ACC112 (cell line): ENCODE results near the gene SOX14.
A peak's percentile ranks its signal among the peaks of the same experiment; 100 is the strongest.

ENCODE experiments used
- H2AFZ ChIP-seq: fragments of 200-600 bp; sonication (generic); one replicate; pipeline ENCODE4 v1.6.0; 2017; ENCODE audit warnings: antibody characterized with exemption, low read length; ENCODE audit not compliant: unreplicated experiment
- H3K27ac ChIP-seq: fragments of 200-600 bp; sonication (generic); 2 replicates; pipeline ENCODE4 v1.5.1; 2014; ENCODE audit warnings: low read depth, mild to moderate bottlenecking, antibody characterized with exemption, low read length, moderate library complexity
- H3K27me3 ChIP-seq: fragments of 200-600 bp; sonication (generic); 2 replicates; pipeline ENCODE4 v1.6.1; 2014; ENCODE audit warnings: mild to moderate bottlenecking, antibody characterized with exemption, low read length, moderate library complexity, mixed read lengths; ENCODE audit not compliant: insufficient read depth
- H3K36me3 ChIP-seq: fragments of 200-600 bp; sonication (generic); 2 replicates; pipeline ENCODE4 v1.6.1; 2016; ENCODE audit warnings: mild to moderate bottlenecking, antibody characterized with exemption, low read length, moderate library complexity, mixed read lengths; ENCODE audit not compliant: insufficient read depth
- H3K4me1 ChIP-seq: fragments of 200-600 bp; sonication (generic); one replicate; pipeline ENCODE4 v1.6.1; 2016; ENCODE audit warnings: low read length, mixed read lengths; ENCODE audit not compliant: insufficient read depth, unreplicated experiment, control insufficient read depth
- H3K4me3 ChIP-seq: fragments of 200-600 bp; sonication (generic); 2 replicates; pipeline ENCODE4 v1.5.1; 2014; ENCODE audit warnings: mild to moderate bottlenecking, low read depth, low read length
- H3K79me2 ChIP-seq: fragments of 200-600 bp; sonication (generic); one replicate; pipeline ENCODE4 v1.6.0; 2016; ENCODE audit warnings: low read length; ENCODE audit not compliant: control insufficient read depth, unreplicated experiment, insufficient read depth

Gene SOX14

DNA sequence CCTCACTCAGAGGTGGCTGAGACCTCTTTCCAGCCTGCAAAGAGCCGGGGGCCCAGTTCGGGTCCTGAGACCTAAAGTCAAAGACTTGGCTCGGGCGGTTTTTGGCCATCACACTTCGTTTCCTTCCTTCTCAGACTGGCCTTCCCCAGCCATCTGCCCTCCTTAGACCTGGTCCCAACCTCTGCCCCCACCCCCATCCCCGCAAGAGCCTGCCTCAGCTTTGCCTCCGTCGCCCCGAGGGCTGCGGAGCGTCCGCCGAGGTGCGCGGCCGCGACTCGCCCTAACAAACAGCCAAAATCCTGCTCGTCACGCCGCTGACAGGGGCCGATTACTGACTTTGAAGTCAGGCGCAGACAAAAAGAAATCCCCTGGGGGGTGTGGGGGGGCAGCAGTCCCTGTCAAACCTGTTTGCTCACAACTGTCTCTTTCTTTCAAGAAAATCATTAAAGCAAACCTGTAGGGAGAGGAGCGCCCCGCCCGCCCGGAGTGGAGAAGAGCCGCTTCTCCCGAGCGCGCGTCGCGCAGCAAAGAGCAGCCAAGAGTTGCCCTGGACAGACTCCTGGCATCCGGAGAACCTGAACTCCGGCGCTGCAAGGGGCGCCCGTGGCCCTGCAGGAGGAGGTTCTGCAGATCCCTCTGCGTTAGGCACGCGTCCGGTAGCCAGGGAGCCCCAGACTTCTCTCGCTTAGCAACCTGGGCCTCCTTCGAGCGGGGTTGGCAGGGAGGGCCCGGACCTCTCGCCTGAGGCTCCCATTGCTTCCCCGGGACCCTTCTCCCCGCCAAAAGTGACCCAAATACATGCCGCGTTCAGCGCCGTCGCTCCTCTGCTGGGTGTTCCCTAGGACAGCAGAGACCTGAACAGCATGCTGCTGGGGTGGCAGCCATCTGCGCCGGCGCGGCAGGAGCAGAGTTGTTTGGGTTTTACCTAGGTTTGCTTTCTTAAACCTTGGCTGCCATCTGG, 4.5 kb downstream of the SOX14 start:
- H3K27ac ChIP-seq: no peak overlapping the region
- H3K27me3 ChIP-seq: peaks cover 100% of the 10 kb centered on the region
- H3K79me2 ChIP-seq: no peaks in the 10 kb centered on the region
- no peak overlapping the region for H2AFZ ChIP-seq
- H3K36me3 ChIP-seq: no peaks in the 10 kb centered on the region
- peak overlapping the region; percentile 75 for H3K4me3 ChIP-seq
- H3K4me1 ChIP-seq: peaks cover 3% of the 10 kb centered on the region

DNA sequence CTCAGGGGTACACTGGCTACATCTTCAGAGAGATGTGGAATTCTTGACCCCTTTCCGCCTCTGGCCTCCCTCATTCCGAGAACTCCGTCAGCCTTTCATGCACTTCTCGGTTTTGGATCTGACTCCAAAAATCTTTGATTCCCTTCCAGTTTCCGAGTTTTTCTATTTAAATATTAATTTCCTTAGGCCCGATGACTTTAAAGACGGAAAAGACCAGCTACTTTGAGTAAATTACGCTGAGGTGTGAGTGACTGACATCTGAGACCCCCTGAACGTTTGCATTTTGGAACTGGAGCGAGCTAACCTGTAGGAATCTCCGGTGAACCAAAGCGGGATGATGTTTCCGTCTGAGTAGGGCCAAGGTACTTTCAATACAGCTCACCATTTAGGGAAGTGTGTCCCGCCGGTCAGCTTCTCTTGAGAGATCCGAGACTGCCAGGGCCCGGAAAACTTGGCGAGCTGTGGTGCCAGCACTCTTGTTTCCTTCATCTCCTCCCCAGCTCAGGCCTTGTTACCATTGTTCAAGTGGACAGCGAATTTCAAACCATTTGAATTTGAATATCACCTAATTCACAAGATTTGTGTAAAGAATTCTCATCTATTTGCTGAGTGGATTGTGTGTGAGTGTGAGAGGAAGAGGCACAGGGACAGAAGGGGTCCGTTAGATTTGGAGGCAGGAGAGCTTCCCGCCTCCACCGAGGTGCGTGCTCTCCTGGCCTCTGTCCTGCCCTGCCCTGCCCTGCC, 5.4 kb downstream of the SOX14 start:
- Histone ChIP-seq H3K27me3 (peaks cover 100% of the 10 kb centered on the region), H3K4me3 (no peak overlapping the region), H3K36me3 (no peaks in the 10 kb centered on the region), H3K27ac (no peak overlapping the region), H3K4me1 (peaks cover 3% of the 10 kb centered on the region), H2AFZ (no peak overlapping the region), H3K79me2 (no peaks in the 10 kb centered on the region)

DNA sequence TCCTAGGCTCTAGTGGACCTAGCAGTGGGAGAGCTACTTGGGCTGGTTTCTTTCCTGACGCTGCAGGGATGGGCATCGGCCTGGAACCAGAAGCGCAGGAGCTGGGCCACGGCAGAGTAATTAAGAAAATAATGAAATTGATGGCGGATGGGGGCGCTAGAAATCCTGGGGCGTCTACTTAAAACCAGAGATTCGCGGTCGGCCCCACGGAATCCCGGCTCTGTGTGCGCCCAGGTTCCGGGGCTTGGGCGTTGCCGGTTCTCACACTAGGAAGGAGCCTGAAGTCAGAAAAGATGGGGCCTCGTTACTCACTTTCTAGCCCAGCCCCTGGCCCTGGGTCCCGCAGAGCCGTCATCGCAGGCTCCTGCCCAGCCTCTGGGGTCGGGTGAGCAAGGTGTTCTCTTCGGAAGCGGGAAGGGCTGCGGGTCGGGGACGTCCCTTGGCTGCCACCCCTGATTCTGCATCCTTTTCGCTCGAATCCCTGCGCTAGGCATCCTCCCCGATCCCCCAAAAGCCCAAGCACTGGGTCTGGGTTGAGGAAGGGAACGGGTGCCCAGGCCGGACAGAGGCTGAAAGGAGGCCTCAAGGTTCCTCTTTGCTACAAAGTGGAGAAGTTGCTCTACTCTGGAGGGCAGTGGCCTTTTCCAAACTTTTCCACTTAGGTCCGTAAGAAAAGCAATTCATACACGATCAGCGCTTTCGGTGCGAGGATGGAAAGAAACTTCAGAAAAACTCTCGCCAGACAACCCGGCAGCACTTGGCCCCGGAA, 6.1 kb downstream of the SOX14 start:
- Histone ChIP-seq H3K4me1 (peaks cover 3% of the 10 kb centered on the region), H3K4me3 (no peak overlapping the region), H3K36me3 (no peaks in the 10 kb centered on the region), H3K27ac (no peak overlapping the region), H2AFZ (no peak overlapping the region), H3K27me3 (peaks cover 99% of the 10 kb centered on the region), H3K79me2 (no peaks in the 10 kb centered on the region)

DNA sequence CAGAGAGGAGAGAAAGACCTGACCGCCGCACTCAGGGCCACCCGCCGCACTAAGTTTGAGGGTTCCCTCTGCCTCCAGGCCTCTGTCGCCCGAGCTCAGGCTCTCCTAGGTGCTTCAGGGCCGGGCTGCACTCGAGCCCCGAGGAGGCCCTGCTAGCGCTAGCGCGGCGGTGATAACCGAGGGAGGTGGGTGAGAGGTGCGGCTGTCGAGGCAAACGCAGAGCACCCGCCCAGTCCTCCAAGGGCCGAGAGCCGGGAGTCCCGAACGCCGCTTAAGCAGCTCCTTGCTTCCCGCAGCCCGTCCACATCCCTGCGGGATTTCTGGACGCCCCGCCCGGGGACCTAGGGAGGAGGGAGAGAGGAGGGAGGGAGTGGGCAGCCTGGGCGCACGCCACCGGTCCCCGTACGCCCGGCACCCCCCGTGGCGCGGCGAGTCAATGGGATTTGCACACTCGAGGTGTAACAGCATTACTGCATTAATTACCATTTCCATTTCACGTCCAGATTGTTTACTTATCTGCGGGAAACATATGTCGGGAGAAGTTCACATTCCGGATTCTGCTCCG, 6.8 kb downstream of the SOX14 start:
- H2AFZ ChIP-seq: no peak overlapping the region
- H3K4me1 ChIP-seq: peaks cover 3% of the 10 kb centered on the region
- no peaks in the 10 kb centered on the region for H3K36me3 ChIP-seq
- H3K27ac ChIP-seq: no peak overlapping the region
- 0 out of 2 replicates have a peak overlapping the region, but pooled peaks have one; percentile 25 for H3K4me3 ChIP-seq
- H3K79me2 ChIP-seq: no peaks in the 10 kb centered on the region
- H3K27me3 ChIP-seq: peaks cover 95% of the 10 kb centered on the region

DNA sequence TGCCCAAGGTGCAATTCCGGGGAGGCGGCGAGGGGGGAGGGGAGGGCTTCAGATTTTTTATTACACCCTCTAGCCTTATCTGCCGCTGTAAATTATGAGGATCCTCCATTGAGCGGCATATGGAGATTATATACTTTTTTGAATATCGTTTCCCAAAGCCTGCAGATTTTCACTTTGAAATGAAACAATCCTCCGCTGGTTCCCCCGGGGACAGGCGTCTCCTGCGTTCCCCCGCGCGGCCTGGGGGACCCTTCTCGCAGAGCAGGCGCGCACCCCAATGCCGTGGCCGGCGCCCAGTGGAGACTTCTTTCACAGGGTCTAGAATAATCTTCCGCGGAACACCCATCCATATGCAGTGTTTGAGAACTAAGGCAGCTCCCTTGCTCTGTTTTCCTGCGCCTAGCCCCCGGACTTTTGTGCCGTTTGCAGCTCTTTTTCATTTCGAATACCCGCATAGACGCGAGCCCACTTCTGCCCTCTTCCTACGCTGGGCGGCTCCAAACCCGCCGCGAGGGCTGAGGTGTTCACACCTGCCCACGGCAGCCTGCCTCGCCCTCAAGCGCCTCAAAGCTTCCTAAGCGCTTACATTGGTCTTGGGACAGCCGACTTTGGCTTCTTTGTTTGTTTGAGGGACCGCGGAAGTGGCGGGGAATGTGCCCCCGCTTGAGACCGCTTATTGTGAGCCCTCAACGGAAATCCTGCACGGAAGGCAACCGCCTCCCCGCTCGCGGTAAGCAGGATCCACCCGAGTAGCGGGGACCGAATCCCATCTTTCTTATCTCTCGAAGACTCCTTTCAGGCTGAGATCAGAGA, 7.5 kb downstream of the SOX14 start:
- Histone ChIP-seq H3K4me3 (0 out of 2 replicates have a peak overlapping the region, but pooled peaks have one; percentile 25), H3K79me2 (no peaks in the 10 kb centered on the region), H3K4me1 (peaks cover 3% of the 10 kb centered on the region), H2AFZ (no peak overlapping the region), H3K36me3 (no peaks in the 10 kb centered on the region), H3K27me3 (peaks cover 89% of the 10 kb centered on the region), H3K27ac (no peak overlapping the region)

DNA sequence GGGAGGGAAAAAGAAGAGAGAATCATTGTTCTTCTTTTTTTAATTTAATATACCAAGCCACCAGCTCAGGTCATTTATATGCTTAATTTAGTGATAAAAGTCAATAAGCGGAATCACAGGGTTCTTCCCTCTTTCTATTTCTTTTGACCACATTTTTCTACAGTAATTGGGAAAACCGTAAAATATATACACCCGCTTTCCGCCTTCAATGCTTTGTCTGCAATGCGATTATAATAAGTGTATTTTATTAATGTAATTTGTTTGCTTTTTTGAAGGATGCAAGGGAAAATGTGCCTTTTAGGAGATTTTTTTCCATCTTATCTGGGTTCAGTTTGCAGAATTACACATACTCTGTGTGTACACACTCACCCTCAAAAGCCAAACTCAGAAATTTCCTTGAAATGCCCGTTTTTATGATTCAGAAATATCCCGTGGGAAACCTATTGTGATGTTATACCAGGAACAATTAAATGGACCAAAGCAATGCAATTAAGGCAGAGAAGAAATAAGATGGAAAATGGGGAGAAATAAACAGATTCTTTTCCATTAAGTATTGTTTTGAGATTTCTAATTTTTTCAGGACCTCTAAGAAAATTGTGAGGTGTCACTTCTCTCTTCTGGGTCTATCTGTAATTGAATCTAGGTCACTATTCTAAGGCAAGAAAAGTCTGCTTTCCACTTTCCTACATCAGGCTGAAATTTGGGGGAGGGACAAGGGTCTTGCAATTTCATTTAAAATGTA, 8.3 kb downstream of the SOX14 start:
- peaks cover 3% of the 10 kb centered on the region for H3K4me1 ChIP-seq
- no peak overlapping the region for H3K27ac ChIP-seq
- H3K79me2 ChIP-seq: no peaks in the 10 kb centered on the region
- H3K4me3 ChIP-seq: no peak overlapping the region
- no peak overlapping the region for H2AFZ ChIP-seq
- peaks cover 81% of the 10 kb centered on the region for H3K27me3 ChIP-seq
- no peaks in the 10 kb centered on the region for H3K36me3 ChIP-seq

DNA sequence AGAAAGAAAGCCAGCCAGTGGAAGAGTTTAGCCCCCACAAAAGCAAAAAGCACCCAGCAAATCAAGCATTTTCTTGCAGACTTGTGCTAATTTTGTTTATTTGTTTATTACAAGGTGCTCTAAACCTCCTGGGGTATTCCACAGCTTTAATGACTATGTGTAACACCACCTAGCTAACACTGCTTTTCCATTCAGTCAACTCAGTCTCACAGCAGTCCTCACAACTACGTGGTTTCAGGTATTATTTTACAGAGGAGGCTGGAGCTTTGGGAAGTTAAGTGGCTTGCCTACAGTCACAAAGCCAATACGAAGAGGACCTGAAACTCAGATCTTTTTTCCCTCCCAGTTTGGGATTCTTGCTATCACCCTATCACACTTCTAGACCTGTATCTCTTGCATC, 14.8 kb downstream of the SOX14 start:
- Histone ChIP-seq H3K27me3 (peaks cover 26% of the 10 kb centered on the region), H3K27ac (no peak overlapping the region), H3K79me2 (no peaks in the 10 kb centered on the region), H3K4me3 (no peak overlapping the region), H3K4me1 (no peaks in the 10 kb centered on the region), H2AFZ (no peak overlapping the region), H3K36me3 (no peaks in the 10 kb centered on the region)

DNA sequence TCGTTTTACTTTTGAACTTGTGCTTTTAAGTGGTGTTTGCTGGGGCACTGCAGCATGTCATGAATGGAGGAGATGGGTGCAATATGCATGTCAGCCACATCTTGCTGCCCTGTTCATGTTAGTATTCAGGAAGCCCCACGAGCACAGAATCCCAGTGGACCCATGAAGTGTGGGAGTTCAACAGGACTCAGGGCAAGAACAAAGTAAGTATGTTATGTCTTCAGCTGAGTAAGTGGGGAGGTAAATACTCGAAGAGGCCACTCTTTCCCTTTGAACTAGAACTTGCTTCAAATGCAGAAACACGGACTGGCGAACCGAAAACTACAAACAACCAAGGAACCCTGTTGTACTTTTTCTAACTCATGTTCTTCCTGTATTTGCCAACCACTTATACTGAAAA, 23.4 kb downstream of the SOX14 start:
- H3K4me1 ChIP-seq: no peaks in the 10 kb centered on the region
- no peak overlapping the region for H2AFZ ChIP-seq
- no peak overlapping the region for H3K27ac ChIP-seq
- no peaks in the 10 kb centered on the region for H3K27me3 ChIP-seq
- H3K36me3 ChIP-seq: no peaks in the 10 kb centered on the region
- no peak overlapping the region for H3K4me3 ChIP-seq
- no peaks in the 10 kb centered on the region for H3K79me2 ChIP-seq

DNA sequence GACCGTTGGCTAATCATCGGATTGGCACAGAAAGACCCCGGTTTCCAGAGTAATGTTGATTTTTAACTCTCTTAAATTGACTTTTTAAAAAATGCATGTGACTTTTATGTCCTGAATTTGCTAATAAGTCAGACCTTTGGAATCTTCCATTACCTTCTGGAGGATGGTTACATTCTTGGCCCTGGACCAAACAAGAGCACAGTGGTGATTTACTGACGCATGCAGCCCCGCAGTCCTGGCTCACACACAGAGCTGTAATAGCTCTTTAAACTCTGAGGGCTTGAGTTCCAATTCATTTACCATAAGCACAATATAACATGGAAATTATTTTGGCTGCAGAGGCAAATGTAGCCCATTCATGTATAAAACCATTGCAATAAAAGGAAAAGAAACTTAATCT, 25.1 kb downstream of the SOX14 start:
- Histone ChIP-seq H2AFZ (no peak overlapping the region), H3K36me3 (no peaks in the 10 kb centered on the region), H3K4me3 (no peak overlapping the region), H3K27ac (no peak overlapping the region), H3K27me3 (no peaks in the 10 kb centered on the region), H3K79me2 (no peaks in the 10 kb centered on the region), H3K4me1 (no peaks in the 10 kb centered on the region)
